LHCN-M2 (cell line): ENCODE data around the gene OLAH. TPM values are rescaled to one million over a fixed set of nuclear protein-coding genes. Genes with fewer than 3 reads are reported as not detected.
A peak's percentile ranks its signal among the peaks of the same experiment; 100 is the strongest.

ENCODE experiments used
- DNase-seq: peaks from one replicate; pipeline ENCODE4 v3.0.0-alpha.2; 2012; ENCODE audit warnings: low read depth
- total RNA-seq: library from RNA; depleted of rRNA; stranded (reverse); fragments of >200 nt; gene quantifications from 2 replicates; pipeline ENCODE4 v1.2.3, GENCODE V29; 2014

The OLAH gene
- total RNA-seq, 1 experiment from 2014 or later: 0.69 TPM

GRCh38 chr10:15069230-15069629 is 25.5 kb downstream of the OLAH start:
- DNase-seq: no peak

- DNase-seq: no peak
These were observed 28.6 kb downstream of the OLAH start for GRCh38 chr10:15072358-15072757.

- no peak for DNase-seq
These were observed 31.7 kb downstream of the OLAH start for GRCh38 chr10:15075421-15075820.

- DNase-seq: no peak
These were observed 40.1 kb downstream of the OLAH start for GRCh38 chr10:15083674-15084501.

GRCh38 chr10:15084502-15084922 is 40.8 kb downstream of the OLAH start:
- DNase-seq: peak; percentile 98

- peak; percentile 75 for DNase-seq
These were observed 44.9 kb downstream of the OLAH start, which contains the start of gene ACBD7 for GRCh38 chr10:15088428-15089261. TSS of gene ACBD7 (minus strand) at chr10:15088776. CDS start at chr10:15088728, 48 bp downstream.

GRCh38 chr10:15091418-15091817 is 47.7 kb downstream of the OLAH start:
- no peak for DNase-seq

- DNase-seq: no peak
These were observed 49.2 kb downstream of the OLAH start for GRCh38 chr10:15092855-15093408.

- DNase-seq: no peak
These were observed 52.9 kb downstream of the OLAH start for GRCh38 chr10:15096661-15097010.

- peak; percentile 95 for DNase-seq
These were observed 53.5 kb downstream of the OLAH start, which contains the start of gene RPP38 for GRCh38 chr10:15097011-15097812. TSS of gene RPP38 (plus strand) at chr10:15097355. CDS start at chr10:15103315, 5,960 bp downstream.

- no peak for DNase-seq
These were observed 56.1 kb downstream of the OLAH start for GRCh38 chr10:15099886-15100285.

- no peak for DNase-seq
These were observed 59.8 kb downstream of the OLAH start for GRCh38 chr10:15103513-15103912.

- peak; percentile 66 for DNase-seq
These were observed 62.7 kb downstream of the OLAH start for GRCh38 chr10:15106352-15107013.

GRCh38 chr10:15112657-15113056 is 68.9 kb downstream of the OLAH start:
- no peak for DNase-seq

- DNase-seq: no peak
These were observed 70.0 kb downstream of the OLAH start for GRCh38 chr10:15113766-15114165.

- DNase-seq: no peak
These were observed 72.5 kb downstream of the OLAH start for GRCh38 chr10:15116225-15116624.

- DNase-seq: no peak
These were observed 74.9 kb downstream of the OLAH start for GRCh38 chr10:15118615-15119014.

GRCh38 chr10:15120523-15120922 is 76.8 kb downstream of the OLAH start:
- DNase-seq: peak; percentile 81

GRCh38 chr10:15121707-15122106 is 78.0 kb downstream of the OLAH start:
- no peak for DNase-seq

- DNase-seq: no peak
These were observed 78.8 kb downstream of the OLAH start for GRCh38 chr10:15122477-15123030.
